TTC549 (cell line): ENCODE data around the gene WDR3.
"Not testable (repeated sequence)": the region's sequence is repeated elsewhere in the genome, so short reads cannot be mapped to it uniquely, and the experiment has no call there.

ENCODE experiments used
- FAIRE-seq: peaks from 2 replicates; lab custom pipeline; 2012; peaks lifted over from hg19 to GRCh38; lab: Jason Lieb, UNC

The WDR3 gene

DNA sequence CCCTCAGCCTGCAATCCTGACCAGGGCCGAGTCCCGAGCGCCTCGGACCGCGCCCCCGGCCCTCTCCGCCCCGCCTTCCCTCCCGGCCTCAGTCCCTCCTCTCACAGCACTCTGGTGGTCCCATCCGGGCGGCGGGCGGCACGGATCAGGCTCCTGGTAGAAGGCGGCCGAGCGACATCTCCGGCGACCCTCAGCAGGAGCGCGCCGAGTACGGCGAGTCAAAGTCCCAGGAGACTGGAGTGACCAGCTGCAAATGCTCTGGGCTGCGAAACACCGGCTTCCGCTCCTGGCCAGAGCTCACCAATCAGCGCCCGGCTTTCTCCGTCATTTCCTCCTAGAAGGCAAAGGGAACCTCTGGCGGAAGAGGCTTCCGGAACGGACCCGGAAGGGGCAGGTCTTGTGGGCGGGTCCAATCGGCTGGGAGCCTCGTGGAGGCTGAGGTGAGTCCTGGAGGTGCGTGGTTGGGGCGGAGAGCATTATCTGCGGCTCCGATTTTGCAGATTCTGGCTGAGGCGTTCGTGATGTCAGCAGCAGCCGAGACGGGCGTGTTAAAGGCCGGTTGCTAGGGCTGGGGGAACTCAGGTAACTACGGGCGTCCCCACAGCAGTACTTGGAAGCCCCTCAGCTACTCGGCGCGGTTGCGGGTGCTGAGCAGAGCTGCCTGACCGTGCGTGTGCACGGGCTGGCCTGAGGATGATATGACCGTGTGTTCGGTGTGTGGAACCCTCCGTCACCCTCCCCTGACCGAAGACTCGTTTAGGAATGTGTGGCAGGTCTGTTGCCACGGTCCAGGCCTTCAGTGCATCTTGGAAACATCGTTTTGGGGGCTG is at the start of gene WDR3, which contains the start of gene GDAP2:
WDR3 (plus strand) TSS at position 397 of the 830 bp plus-strand sequence. CDS start 3,581 bp downstream, outside the sequence.
GDAP2 (minus strand) TSS at position 279 of the 830 bp plus-strand sequence. CDS start 9,264 bp downstream, outside the sequence.
- FAIRE-seq = peak; percentile 9

- no peak for FAIRE-seq
Observed at GRCh38 chr1:117883616-117884015, 45.9 kb upstream of the WDR3 start.

- no peak for FAIRE-seq
Observed at GRCh38 chr1:117886101-117886795, 43.3 kb upstream of the WDR3 start.

- no peak for FAIRE-seq
Observed at GRCh38 chr1:117890452-117890851, 39.1 kb upstream of the WDR3 start.

- no peak for FAIRE-seq
Observed at GRCh38 chr1:117892512-117892911, 37.0 kb upstream of the WDR3 start.

GRCh38 chr1:117894078-117894477 is 35.5 kb upstream of the WDR3 start:
- FAIRE-seq = no peak

GRCh38 chr1:117895482-117896114 is 33.9 kb upstream of the WDR3 start:
- peak; percentile 65 for FAIRE-seq

GRCh38 chr1:117897551-117897950 is 32.0 kb upstream of the WDR3 start:
- no peak for FAIRE-seq

DNA sequence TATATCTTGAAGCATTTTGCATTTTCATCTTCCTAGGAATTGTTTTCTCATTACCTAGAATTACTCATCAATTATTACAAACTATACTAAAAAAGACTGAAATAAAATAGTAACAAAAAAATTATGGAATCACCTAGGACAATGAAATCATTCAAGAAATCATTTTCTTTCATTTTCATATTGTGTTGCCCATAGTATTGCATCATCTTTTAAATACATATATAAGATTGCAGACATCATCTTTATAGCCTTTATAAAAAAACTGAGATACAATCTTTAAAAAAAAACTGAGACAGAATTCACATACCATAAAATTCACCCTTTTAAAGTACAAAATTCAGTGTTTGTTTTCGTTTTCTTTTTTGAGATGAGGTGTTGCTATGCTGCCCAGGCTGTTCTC is 29.7 kb upstream of the WDR3 start:
- FAIRE-seq = no peak

DNA sequence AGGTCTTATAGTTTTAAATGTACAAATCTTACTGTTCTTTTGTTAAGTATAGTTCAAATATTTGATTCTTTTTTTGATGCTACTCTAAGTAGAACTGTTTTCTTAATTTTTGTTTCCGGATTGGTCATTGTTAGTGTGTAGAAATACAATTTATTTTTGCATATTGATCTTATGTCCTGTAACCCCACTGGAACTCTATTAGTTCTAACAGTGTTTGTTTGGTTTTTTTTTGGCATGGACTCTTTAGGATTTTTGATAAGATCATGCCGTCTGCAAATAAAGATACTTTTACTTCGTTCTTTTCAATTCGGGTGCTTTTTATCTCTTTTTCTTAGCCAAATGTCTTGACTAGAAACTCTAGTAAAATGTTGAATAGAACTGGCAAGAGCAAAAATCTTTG is 26.6 kb upstream of the WDR3 start:
- FAIRE-seq = no peak

DNA sequence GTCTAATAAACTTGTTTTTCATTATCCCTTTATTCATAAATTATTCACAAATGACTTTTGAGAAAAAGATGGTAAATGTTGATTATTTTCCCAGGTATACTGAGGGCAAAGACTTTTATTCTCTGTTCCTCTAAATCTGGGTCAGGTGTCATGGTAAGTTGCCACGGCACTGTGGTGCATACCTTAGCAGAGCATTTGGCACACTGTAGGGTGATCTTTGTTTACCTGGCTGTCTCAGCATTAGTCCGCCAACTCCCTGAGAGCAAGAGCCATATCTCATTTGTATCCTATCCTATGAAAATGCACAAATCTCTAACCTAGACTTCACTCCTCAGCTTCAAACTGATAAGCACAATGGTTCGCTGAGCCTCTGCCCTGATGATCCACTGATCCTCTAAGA is 25.1 kb upstream of the WDR3 start:
- no peak for FAIRE-seq

DNA sequence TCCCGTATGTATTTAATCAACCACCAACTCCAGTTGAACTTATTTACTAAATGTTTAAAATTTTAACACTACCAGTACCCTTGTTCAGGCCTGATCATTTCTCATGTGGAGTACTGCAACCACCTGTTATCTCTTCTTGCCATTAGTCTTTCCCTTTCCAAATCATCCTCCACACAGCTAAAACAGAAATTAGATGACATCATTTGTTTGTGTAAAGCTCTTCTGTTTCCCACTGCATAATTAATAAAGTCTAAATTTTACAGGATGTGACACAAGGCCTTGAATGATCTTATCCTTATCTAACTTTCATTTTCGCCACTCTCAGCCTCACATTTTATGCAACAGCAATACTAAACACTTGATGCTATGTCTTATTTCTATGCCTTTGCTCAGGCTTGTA is 24.5 kb upstream of the WDR3 start:
- FAIRE-seq = no peak

GRCh38 chr1:117911051-117911450 is 18.5 kb upstream of the WDR3 start:
- FAIRE-seq = no peak

GRCh38 chr1:117919376-117919775 is 10.2 kb upstream of the WDR3 start:
- FAIRE-seq = no peak

GRCh38 chr1:117921991-117922390 is 7.5 kb upstream of the WDR3 start:
- no peak for FAIRE-seq

GRCh38 chr1:117922717-117923116 is 6.8 kb upstream of the WDR3 start:
- not testable (repeated sequence) for FAIRE-seq

DNA sequence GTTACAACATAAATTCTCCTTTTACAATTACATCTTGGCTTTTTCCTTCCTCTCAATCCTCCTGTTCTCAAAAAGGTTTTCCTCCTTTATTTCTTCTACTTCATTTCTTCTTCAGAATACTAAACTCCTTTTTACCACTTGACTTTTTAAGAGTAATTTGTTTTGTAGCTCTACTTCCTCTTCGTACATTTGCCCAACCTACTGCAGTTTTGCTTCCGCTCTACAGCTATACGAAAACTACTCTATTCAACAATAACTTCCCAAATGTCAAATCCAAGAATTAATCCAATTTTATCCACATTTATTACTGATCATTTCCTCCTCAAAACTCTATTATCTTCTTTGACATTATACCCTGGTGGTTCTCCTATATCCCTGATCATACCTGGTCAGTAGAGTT is 3.6 kb upstream of the WDR3 start:
- no peak for FAIRE-seq

DNA sequence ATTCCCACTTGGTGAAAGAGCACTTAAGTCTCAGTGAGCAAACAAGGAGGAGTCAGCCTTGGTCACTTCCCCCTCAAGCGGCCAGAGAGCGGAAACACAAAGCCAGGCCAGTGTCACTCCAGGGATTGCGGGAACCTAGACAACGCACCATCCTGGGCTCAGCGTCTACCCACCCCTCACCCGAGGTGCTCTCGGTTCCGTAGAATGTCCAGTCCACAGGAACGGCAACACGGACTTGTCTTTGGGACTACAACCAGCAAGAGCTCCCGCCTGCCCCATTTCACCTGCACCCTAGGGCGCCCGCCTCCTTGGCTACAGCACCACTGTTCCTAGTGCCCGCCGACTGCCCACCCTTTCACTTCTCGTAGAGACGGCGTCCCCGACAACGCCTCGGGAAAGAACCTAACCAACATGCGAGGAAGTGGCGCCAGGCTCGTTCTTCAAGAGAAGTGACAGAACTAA is 627 bp upstream of the WDR3 start:
- no peak for FAIRE-seq

GRCh38 chr1:117930173-117930447 is 571 bp downstream of the WDR3 start:
- FAIRE-seq = no peak

- FAIRE-seq = no peak
Observed at GRCh38 chr1:117930484-117930883, 945 bp downstream of the WDR3 start.

GRCh38 chr1:117932576-117932975 is 3.0 kb downstream of the WDR3 start:
- no peak for FAIRE-seq

- FAIRE-seq = no peak
Observed at GRCh38 chr1:117933769-117934168, 4.2 kb downstream of the WDR3 start.

GRCh38 chr1:117942293-117942692 is 12.8 kb downstream of the WDR3 start:
- FAIRE-seq = no peak
